T-helper 1 cell treated with Interleukin-12 subunit alpha and Interleukin-12 subunit beta and Interleukin-4 antibody, amounts not matched to agents 30 μg/mL and 1 μg/mL, for 36 hours (primary cell): Measurements from ENCODE around the gene GAL3ST3.

Source experiments
- H3K27ac Mint-ChIP-seq: one replicate; pipeline ENCODE4 v1.8.0; 2021; ENCODE audit warnings: mild to moderate bottlenecking, mixed read lengths
- H3K27me3 Mint-ChIP-seq: one replicate; pipeline ENCODE4 v1.8.0; 2021; ENCODE audit warnings: low read depth, mixed read lengths
- H3K36me3 Mint-ChIP-seq: one replicate; pipeline ENCODE4 v1.8.0; 2021; ENCODE audit warnings: low read depth, mixed read lengths
- H3K4me1 Mint-ChIP-seq: one replicate; pipeline ENCODE4 v1.8.0; 2021; ENCODE audit warnings: low read depth, mixed read lengths
- H3K4me3 Mint-ChIP-seq: one replicate; pipeline ENCODE4 v1.8.0; 2021; ENCODE audit warnings: mild to moderate bottlenecking, moderate library complexity, mixed read lengths
- H3K9me3 Mint-ChIP-seq: one replicate; pipeline ENCODE4 v1.8.0; 2021; ENCODE audit warnings: mixed read lengths

The GAL3ST3 gene

DNA sequence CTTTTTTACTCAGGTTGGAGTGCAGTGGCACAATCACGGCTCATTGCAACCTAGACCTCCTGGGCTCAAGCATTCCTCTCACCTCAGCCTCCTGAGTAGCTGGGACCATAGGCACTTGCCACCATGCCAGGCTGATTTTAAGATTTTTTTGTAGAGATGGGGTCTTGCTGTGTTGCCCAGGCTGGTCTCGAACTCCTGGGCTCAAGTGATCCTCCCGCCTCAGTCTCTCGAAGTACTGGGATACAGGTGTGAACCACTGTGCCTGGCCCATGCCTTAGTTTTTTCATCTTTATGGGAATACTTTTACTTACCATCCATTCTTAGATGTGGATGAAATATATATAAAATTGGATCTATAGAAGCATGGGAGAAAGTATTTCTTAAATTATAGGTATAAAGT lies 26.3 kb upstream of the GAL3ST3 start:
- H3K27ac Mint-ChIP-seq, result no peak overlapping the region
- H3K9me3 Mint-ChIP-seq, result no peaks in the 10 kb centered on the region
- H3K4me1 Mint-ChIP-seq, result peaks cover 50% of the 10 kb centered on the region
- H3K27me3 Mint-ChIP-seq, result no peaks in the 10 kb centered on the region
- H3K36me3 Mint-ChIP-seq, result peaks cover 38% of the 10 kb centered on the region
- H3K4me3 Mint-ChIP-seq, result no peak overlapping the region

DNA sequence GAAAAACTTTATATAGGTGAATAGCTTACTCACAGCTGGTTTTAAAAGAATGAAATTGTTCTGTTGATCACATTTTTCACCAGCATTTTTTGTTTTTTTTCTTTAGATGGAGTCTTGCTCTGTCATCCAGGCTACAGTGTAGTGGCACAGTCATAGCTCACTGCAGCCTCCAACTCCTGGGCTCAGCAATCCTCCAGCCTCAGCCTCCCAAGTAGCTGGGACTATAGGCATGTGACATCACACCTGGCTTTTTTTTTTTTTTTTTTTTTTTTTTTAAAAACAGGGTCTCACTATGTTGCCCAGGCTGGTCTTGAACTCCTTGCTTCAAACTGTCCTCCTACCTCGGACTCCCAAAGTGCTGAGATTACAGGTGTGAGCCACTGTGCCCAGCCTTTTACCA lies 24.7 kb upstream of the GAL3ST3 start:
- H3K9me3 Mint-ChIP-seq, result no peaks in the 10 kb centered on the region
- no peak overlapping the region for H3K4me3 Mint-ChIP-seq
- no peak overlapping the region for H3K27ac Mint-ChIP-seq
- no peaks in the 10 kb centered on the region for H3K27me3 Mint-ChIP-seq
- H3K36me3 Mint-ChIP-seq, result peaks cover 39% of the 10 kb centered on the region
- peaks cover 46% of the 10 kb centered on the region for H3K4me1 Mint-ChIP-seq

DNA sequence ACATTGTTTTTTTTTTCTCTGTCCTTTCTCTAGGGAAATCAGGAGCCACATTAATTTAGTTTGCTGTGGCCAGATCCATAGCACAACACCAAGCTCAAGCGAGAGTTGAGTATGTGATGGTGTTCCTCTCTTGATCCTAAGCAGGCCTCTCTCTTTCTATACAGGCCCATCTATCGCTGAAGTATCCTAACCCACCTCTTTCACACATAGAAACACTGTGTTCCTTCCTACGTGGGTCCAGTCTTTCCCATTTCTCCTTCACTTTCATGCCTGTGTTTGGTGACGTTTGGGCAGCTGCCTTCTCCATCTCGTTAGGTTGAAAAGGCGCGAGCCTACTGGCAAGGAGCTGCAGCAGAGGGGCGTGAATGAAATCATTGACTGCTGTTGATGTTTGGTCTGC lies 23.6 kb upstream of the GAL3ST3 start:
- H3K4me3 Mint-ChIP-seq, result peak overlapping the region; percentile 88
- H3K9me3 Mint-ChIP-seq, result no peaks in the 10 kb centered on the region
- peak overlapping the region; percentile 82 for H3K27ac Mint-ChIP-seq
- no peaks in the 10 kb centered on the region for H3K27me3 Mint-ChIP-seq
- H3K4me1 Mint-ChIP-seq, result peaks cover 41% of the 10 kb centered on the region
- H3K36me3 Mint-ChIP-seq, result peaks cover 40% of the 10 kb centered on the region

GRCh38 chr11:66072081-66072480 lies 23.1 kb upstream of the GAL3ST3 start:
- peaks cover 40% of the 10 kb centered on the region for H3K36me3 Mint-ChIP-seq
- peak overlapping the region; percentile 82 for H3K27ac Mint-ChIP-seq
- H3K9me3 Mint-ChIP-seq, result no peaks in the 10 kb centered on the region
- H3K4me1 Mint-ChIP-seq, result peaks cover 42% of the 10 kb centered on the region
- H3K4me3 Mint-ChIP-seq, result peak overlapping the region; percentile 88
- no peaks in the 10 kb centered on the region for H3K27me3 Mint-ChIP-seq

DNA sequence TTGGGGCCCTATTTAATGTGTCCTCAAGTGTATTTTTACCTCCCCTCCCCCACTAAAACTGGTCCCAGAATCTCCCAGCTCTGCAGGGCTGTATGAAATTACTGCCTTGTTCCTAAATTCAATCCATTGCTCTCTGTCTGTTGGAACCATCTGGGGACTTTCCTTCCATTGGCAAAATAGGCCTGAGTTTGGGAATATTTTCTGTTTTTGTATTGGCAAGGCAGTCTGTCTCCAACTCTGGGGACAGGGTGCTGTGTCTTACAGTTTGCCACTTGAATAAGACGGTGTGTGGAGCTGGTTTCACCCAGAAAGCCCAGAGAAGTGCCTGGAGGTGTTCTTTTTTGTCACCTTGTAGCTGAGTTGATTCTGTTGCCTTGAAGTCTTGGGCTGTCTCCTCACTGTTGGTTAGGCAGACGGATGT lies 22.4 kb upstream of the GAL3ST3 start:
- Mint-ChIP-seq H3K36me3 (peaks cover 45% of the 10 kb centered on the region), H3K27ac (peak overlapping the region; percentile 82), H3K4me3 (peak overlapping the region; percentile 88), H3K9me3 (no peaks in the 10 kb centered on the region), H3K27me3 (no peaks in the 10 kb centered on the region), H3K4me1 (peaks cover 47% of the 10 kb centered on the region)

DNA sequence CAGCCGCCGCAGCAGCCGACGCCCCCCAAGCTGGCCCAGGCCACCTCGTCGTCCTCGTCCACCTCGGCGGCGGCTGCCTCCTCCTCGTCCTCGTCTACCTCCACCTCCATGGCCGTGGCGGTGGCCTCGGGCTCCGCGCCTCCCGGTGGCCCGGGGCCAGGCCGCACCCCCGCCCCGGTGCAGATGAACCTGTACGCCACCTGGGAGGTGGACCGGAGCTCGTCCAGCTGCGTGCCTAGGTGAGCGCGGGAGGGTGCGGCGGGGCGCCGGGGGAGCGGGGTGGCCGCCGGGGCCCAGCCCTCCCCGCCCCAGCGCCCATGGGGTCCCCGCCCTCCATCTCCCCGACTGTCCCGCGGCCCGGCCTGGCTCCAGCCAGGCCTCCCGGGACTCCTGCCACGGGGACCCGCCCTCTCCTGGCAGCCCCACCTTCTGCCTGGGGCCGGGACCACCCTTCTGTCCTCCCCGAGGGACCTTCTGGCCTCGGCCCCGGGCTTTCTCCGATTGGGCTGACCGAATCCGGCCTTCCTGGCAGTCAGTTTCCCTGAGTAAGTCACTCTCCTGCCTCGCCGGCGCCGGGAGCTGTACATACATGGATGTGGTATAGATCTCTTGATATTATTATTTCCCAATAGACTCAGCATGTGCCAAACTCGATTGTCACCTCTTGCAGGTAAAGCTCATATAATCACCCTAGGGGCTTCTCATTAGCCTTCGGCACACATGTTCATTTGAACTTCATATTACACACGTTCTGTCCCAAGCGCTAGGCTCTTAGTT lies 21.8 kb upstream of the GAL3ST3 start:
- peaks cover 50% of the 10 kb centered on the region for H3K4me1 Mint-ChIP-seq

GRCh38 chr11:66069715-66070603 lies 21.0 kb upstream of the GAL3ST3 start, which contains the start of gene PACS1:
Gene PACS1, plus strand, starts transcription at chr11:66070272. Its CDS starts 215 bp downstream, at chr11:66070487.
- H3K4me1 Mint-ChIP-seq, result peaks cover 52% of the 10 kb centered on the region
- H3K9me3 Mint-ChIP-seq, result no peaks in the 10 kb centered on the region
- no peaks in the 10 kb centered on the region for H3K27me3 Mint-ChIP-seq
- peaks cover 55% of the 10 kb centered on the region for H3K36me3 Mint-ChIP-seq
- H3K27ac Mint-ChIP-seq, result peak within 1 kb of the TSS; percentile 98
- peak within 1 kb of the TSS; percentile 88 for H3K4me3 Mint-ChIP-seq

More for the DNA sequence above, 21.8 kb upstream of the GAL3ST3 start:
- no peaks in the 10 kb centered on the region for H3K27me3 Mint-ChIP-seq
- peaks cover 49% of the 10 kb centered on the region for H3K36me3 Mint-ChIP-seq
- peak overlapping the region; percentile 82 for H3K27ac Mint-ChIP-seq
- H3K9me3 Mint-ChIP-seq, result no peaks in the 10 kb centered on the region
- peak overlapping the region; percentile 88 for H3K4me3 Mint-ChIP-seq

DNA sequence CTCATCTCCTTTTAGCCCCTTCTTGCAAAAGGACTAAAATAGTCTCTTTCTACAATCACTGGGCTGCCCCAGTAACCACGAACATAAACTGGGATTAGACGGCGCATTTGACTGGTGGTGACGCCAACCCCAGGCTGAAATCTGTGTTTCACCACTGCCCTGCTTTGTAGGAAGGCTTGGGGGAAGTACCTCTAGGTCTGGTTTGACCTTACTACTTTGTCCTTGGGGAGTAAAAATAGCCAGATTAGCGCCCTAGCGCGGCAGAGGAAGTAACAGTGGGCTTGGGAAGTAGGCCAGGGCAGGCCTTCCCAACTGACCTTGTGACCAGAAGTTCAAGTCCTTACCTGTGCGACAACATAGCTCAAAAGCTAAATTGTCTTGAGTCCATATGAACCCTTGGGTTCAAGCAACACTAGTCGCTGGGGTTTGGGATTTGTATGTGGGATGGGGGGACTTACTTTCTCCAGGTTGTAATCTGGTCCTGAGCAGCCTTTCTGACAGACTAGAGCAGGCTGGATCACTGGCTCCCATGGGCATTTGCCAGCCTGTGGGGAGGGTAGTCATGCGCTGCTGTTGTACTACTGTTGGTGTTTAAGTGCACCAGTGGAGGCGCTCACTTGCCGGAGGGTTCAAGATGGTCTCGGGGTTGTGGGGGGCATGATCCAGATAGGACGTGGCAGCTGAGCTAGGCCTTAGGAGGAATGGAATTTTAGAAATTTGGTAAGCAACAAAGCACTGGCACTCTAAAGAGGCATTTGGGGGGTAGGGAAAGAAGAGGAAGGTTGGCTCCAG lies 20.2 kb upstream of the GAL3ST3 start:
- no peaks in the 10 kb centered on the region for H3K9me3 Mint-ChIP-seq
- H3K4me1 Mint-ChIP-seq, result peaks cover 52% of the 10 kb centered on the region
- H3K4me3 Mint-ChIP-seq, result peak overlapping the region; percentile 87
- H3K27ac Mint-ChIP-seq, result peak overlapping the region; percentile 98
- peaks cover 57% of the 10 kb centered on the region for H3K36me3 Mint-ChIP-seq
- no peaks in the 10 kb centered on the region for H3K27me3 Mint-ChIP-seq

GRCh38 chr11:66068154-66068821 lies 19.3 kb upstream of the GAL3ST3 start:
- Mint-ChIP-seq H3K4me1 (peaks cover 54% of the 10 kb centered on the region), H3K4me3 (peak overlapping the region; percentile 36), H3K36me3 (peaks cover 61% of the 10 kb centered on the region), H3K27me3 (no peaks in the 10 kb centered on the region), H3K9me3 (no peaks in the 10 kb centered on the region), H3K27ac (peak overlapping the region; percentile 98)

GRCh38 chr11:66067640-66068039 lies 18.7 kb upstream of the GAL3ST3 start:
- Mint-ChIP-seq H3K4me3 (no peak overlapping the region), H3K9me3 (no peaks in the 10 kb centered on the region), H3K4me1 (peaks cover 47% of the 10 kb centered on the region), H3K36me3 (peaks cover 64% of the 10 kb centered on the region), H3K27ac (no peak overlapping the region), H3K27me3 (no peaks in the 10 kb centered on the region)

DNA sequence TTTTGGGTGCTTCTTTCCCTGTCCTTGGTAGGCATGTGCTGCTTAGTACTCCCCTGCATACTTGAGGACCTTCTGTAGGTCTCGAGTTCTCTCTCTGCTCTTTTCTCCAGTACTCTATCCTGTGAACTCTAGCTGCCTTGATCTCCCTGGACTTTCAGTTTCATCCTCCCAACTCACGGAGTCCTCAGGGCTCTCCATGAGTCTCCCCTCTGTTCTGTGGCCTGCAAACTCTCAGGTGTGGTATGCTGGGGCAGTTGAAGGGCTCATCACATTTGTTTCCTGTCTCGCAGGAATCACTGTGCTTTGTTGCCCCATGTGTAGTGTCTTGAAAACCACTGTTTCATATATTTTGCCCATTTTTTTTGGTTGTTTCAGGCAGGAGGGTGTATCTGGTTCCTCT lies 17.8 kb upstream of the GAL3ST3 start:
- Mint-ChIP-seq H3K4me3 (no peak overlapping the region), H3K27me3 (no peaks in the 10 kb centered on the region), H3K27ac (peak overlapping the region; percentile 36), H3K36me3 (peaks cover 63% of the 10 kb centered on the region), H3K9me3 (no peaks in the 10 kb centered on the region), H3K4me1 (peaks cover 38% of the 10 kb centered on the region)

- Mint-ChIP-seq H3K27me3 (no peaks in the 10 kb centered on the region), H3K4me3 (no peak overlapping the region), H3K27ac (no peak overlapping the region), H3K36me3 (peaks cover 74% of the 10 kb centered on the region), H3K4me1 (peaks cover 39% of the 10 kb centered on the region), H3K9me3 (no peaks in the 10 kb centered on the region)
Measured at GRCh38 chr11:66064571-66064970, 15.6 kb upstream of the GAL3ST3 start.

GRCh38 chr11:66063900-66064299 lies 14.9 kb upstream of the GAL3ST3 start:
- Mint-ChIP-seq H3K27ac (no peak overlapping the region), H3K27me3 (no peaks in the 10 kb centered on the region), H3K36me3 (peaks cover 71% of the 10 kb centered on the region), H3K4me3 (no peak overlapping the region), H3K9me3 (no peaks in the 10 kb centered on the region), H3K4me1 (peaks cover 34% of the 10 kb centered on the region)

DNA sequence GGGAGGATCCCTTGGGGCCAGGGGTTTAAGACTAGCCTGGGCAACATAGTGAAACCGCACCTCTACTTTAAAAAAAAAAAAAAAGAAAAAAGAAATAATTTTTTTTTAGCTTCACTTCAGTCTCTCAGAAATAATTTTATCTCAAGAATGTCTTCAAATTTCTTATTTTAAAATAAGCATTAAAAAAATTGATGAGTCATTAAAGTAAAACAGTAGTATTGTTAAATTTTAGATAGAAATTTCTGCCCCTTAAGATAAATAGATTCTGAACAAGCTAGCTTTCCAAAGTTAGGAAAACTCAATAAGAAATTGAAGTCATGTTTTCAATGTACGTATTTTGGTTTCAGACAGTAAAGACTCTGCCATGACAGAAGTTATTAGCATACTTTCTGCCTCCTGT lies 13.4 kb upstream of the GAL3ST3 start:
- Mint-ChIP-seq H3K36me3 (peaks cover 71% of the 10 kb centered on the region), H3K4me1 (peaks cover 30% of the 10 kb centered on the region), H3K4me3 (no peak overlapping the region)

More for the DNA sequence above, 13.4 kb upstream of the GAL3ST3 start:
- H3K9me3 Mint-ChIP-seq, result no peaks in the 10 kb centered on the region
- H3K27ac Mint-ChIP-seq, result no peak overlapping the region
- H3K27me3 Mint-ChIP-seq, result no peaks in the 10 kb centered on the region
